OCI-LY1 (cell line): ENCODE results near the gene TRIM36.

ENCODE experiments used
- H2AFZ ChIP-seq: fragments of 200-600 bp; sonication (generic), shearing (Covaris generic); 2 replicates; pipeline ENCODE4 v1.6.0; 2014; ENCODE audit warnings: antibody characterized with exemption, mild to moderate bottlenecking, low read length
- H3F3A ChIP-seq: fragments of 200-600 bp; sonication (generic), shearing (Covaris generic); 2 replicates; pipeline ENCODE4 v1.6.0; 2014; ENCODE audit warnings: mild to moderate bottlenecking, antibody characterized with exemption, low read length, moderate library complexity; ENCODE audit not compliant: insufficient read depth
- H3K27ac ChIP-seq: fragments of 200-600 bp; sonication (generic); 2 replicates; pipeline ENCODE4 v1.5.1; 2014; ENCODE audit warnings: low read length, mixed run types, mild to moderate bottlenecking, low read depth; ENCODE audit not compliant: poor library complexity, severe bottlenecking
- H3K27me3 ChIP-seq: fragments of 200-600 bp; sonication (generic); 2 replicates; pipeline ENCODE4 v1.6.0; 2014; ENCODE audit warnings: antibody characterized with exemption, mild to moderate bottlenecking, low read length, moderate library complexity; ENCODE audit not compliant: insufficient read depth
- H3K36me3 ChIP-seq: fragments of 200-600 bp; sonication (generic); 2 replicates; pipeline ENCODE4 v1.6.1; 2014; ENCODE audit warnings: mild to moderate bottlenecking, antibody characterized with exemption, low read length, moderate library complexity, mixed read lengths; ENCODE audit not compliant: insufficient read depth
- H3K4me1 ChIP-seq: fragments of 200-600 bp; sonication (generic); 2 replicates; pipeline ENCODE4 v1.5.1; 2014; ENCODE audit warnings: mild to moderate bottlenecking, low read length, moderate library complexity; ENCODE audit not compliant: insufficient read depth, severe bottlenecking
- H3K4me2 ChIP-seq: fragments of 200-600 bp; sonication (generic), shearing (Covaris generic); 2 replicates; pipeline ENCODE4 v1.6.1; 2014; ENCODE audit warnings: low read length
- H3K4me3 ChIP-seq: fragments of 200-600 bp; sonication (generic); 2 replicates; pipeline ENCODE4 v1.5.1; 2014; ENCODE audit warnings: low read length, low read depth, mild to moderate bottlenecking, mixed read lengths; ENCODE audit not compliant: poor library complexity, severe bottlenecking
- H3K79me2 ChIP-seq: fragments of 200-600 bp; shearing (Covaris generic); 2 replicates; pipeline ENCODE4 v1.6.1; 2016; ENCODE audit warnings: mixed run types, low read length, mixed read lengths; ENCODE audit not compliant: insufficient read depth
- H3K9ac ChIP-seq: fragments of 200-600 bp; sonication (generic), shearing (Covaris generic); 2 replicates; pipeline ENCODE4 v1.6.1; 2014; ENCODE audit warnings: mild to moderate bottlenecking, low read length, mixed read lengths
- H3K9me2 ChIP-seq: fragments of 200-600 bp; sonication (generic), shearing (Covaris generic); 2 replicates; pipeline ENCODE4 v1.6.1; 2014; ENCODE audit warnings: low read depth, mild to moderate bottlenecking, low read length, mixed read lengths
- H3K9me3 ChIP-seq: fragments of 200-600 bp; shearing (Covaris generic); 2 replicates; pipeline ENCODE4 v1.6.1; 2014; ENCODE audit warnings: low read length, mixed read lengths
- H4K20me1 ChIP-seq: fragments of 200-600 bp; sonication (generic), shearing (Covaris generic); 2 replicates; pipeline ENCODE4 v1.6.0; 2016; ENCODE audit warnings: mild to moderate bottlenecking, low read length; ENCODE audit not compliant: insufficient read depth
- CTCF ChIP-seq: fragments of 200-600 bp; sonication (generic), shearing (Covaris generic); IDR thresholded peaks from 2 replicates; pipeline ENCODE4 v1.5.1; 2017; ENCODE audit warnings: mild to moderate bottlenecking, antibody characterized with exemption, low read length, moderate library complexity, mixed read lengths
- EZH2 ChIP-seq: fragments of 200-600 bp; sonication (generic), shearing (Covaris generic); IDR thresholded peaks from 2 replicates; pipeline ENCODE4 v1.8.0; 2017; ENCODE audit warnings: borderline replicate concordance, mixed run types, mild to moderate bottlenecking, antibody characterized with exemption, low read length, moderate library complexity, mixed read lengths

TRIM36 gene

GRCh38 chr5:115100319-115100955 is 69.3 kb downstream of the TRIM36 start:
- Histone ChIP-seq H3K27ac (no peak overlapping the region), H2AFZ (no peak overlapping the region), H4K20me1 (no peaks in the 10 kb centered on the region), H3F3A (no peaks in the 10 kb centered on the region), H3K4me1 (no peaks in the 10 kb centered on the region), H3K9me3 (no peaks in the 10 kb centered on the region), H3K4me2 (no peak overlapping the region), H3K9ac (no peak overlapping the region), H3K9me2 (no peaks in the 10 kb centered on the region), H3K4me3 (no peak overlapping the region), H3K79me2 (no peaks in the 10 kb centered on the region), H3K27me3 (no peaks in the 10 kb centered on the region), H3K36me3 (no peaks in the 10 kb centered on the region)
- TF ChIP-seq EZH2, result no peak
- TF ChIP-seq CTCF, result no peak

- H3K4me3 ChIP-seq, result no peak overlapping the region
- no peaks in the 10 kb centered on the region for H4K20me1 ChIP-seq
- H2AFZ ChIP-seq, result no peak overlapping the region
- no peaks in the 10 kb centered on the region for H3K79me2 ChIP-seq
- no peaks in the 10 kb centered on the region for H3K36me3 ChIP-seq
- H3K9ac ChIP-seq, result no peak overlapping the region
- no peaks in the 10 kb centered on the region for H3K9me2 ChIP-seq
- H3K9me3 ChIP-seq, result no peaks in the 10 kb centered on the region
- H3K27me3 ChIP-seq, result no peaks in the 10 kb centered on the region
- no peaks in the 10 kb centered on the region for H3K4me1 ChIP-seq
- no peak overlapping the region for H3K27ac ChIP-seq
- TF ChIP-seq EZH2, result no peak
- peak; percentile 86 for TF ChIP-seq CTCF
- no peaks in the 10 kb centered on the region for H3F3A ChIP-seq
- no peak overlapping the region for H3K4me2 ChIP-seq
These were observed 71.5 kb downstream of the TRIM36 start for GRCh38 chr5:115098041-115098702.

- Histone ChIP-seq H3K4me2 (no peak overlapping the region), H3K9me3 (no peaks in the 10 kb centered on the region), H3K36me3 (no peaks in the 10 kb centered on the region), H3K4me3 (no peak overlapping the region), H2AFZ (no peak overlapping the region), H3F3A (no peaks in the 10 kb centered on the region), H3K9ac (no peak overlapping the region), H4K20me1 (no peaks in the 10 kb centered on the region), H3K9me2 (no peaks in the 10 kb centered on the region), H3K79me2 (no peaks in the 10 kb centered on the region), H3K4me1 (no peaks in the 10 kb centered on the region), H3K27me3 (no peaks in the 10 kb centered on the region), H3K27ac (no peak overlapping the region)
- TF ChIP-seq CTCF (no peak), EZH2 (no peak)
These were observed 72.5 kb downstream of the TRIM36 start for GRCh38 chr5:115097236-115097635.
